GM18498 (cell line): ENCODE data around the gene HIC1.

Source experiments
- ATAC-seq: cut with Tn5 transposase; IDR thresholded peaks from one replicate; pipeline ENCODE4 v1.9.1; 2021; ENCODE audit warnings: mild to moderate bottlenecking, moderate library complexity; ENCODE audit not compliant: unreplicated experiment

HIC1 gene

GRCh38 chr17:2025220-2025621 lies 29.7 kb upstream of the HIC1 start, which contains the start of gene RTN4RL1:
Gene RTN4RL1 (minus strand): TSS chr17:2025334. CDS start chr17:2024865, 469 bp downstream.
- ATAC-seq = no peak

DNA sequence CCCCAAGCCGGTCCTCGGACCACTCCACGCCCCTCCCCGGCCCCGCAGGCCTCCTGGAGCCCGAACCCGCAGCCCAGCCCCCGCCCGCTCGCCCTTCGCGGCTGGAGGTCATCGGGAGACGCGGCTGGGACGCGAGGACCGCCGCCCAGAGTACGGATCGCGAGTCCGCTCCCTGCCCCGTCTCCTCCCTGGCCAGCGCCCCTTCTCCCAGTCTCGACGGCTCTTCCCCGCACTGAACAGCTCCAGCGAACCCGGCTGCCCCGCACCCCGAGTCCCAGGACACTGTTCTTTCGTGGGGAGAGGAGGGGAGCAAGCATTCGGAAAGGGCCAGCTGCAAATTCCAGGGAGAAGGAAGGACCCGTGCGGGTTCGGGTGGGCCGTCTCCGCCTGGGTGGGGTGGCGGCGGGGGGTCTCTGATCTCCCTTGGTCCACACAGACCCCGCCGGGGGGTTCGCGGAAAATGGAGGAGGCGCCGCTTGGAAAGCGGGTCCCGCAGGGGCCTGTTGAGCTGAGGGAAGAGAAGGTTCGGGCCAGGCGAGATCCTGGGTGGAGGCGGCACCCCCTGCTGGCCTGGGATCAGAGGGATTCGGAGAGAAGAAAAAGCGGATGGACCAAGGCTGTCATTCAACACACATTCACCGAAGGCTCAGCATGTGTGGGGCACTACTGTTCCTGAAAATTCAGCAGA lies 29.1 kb upstream of the HIC1 start:
- no peak for ATAC-seq

- ATAC-seq = no peak
Observed at GRCh38 chr17:2027528-2028233, 27.2 kb upstream of the HIC1 start.

GRCh38 chr17:2028234-2028614 lies 26.7 kb upstream of the HIC1 start:
- ATAC-seq = no peak

DNA sequence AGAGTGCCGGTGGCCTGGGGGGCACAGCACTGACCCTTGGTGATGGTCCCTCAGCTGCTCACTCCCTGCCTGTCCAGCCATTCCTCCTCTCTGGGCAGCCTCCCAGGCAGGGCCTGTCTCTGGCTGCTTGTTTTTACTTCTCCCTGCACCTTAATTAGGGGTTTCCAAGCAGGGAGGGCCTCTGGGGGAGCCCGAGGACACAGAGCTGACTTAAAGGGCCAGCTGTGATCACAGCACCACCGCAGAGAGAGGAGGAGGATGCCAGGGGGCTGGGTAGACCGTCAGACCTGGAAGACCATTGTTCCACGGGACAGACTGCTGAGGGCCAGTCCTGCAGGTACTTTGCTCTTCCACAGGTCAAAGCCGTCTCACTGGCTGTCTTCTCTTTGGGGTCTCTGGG lies 26.2 kb upstream of the HIC1 start:
- no peak for ATAC-seq

- peak; percentile 71 for ATAC-seq
Observed at GRCh38 chr17:2029911-2030778, 24.8 kb upstream of the HIC1 start, which contains the start of gene DPH1. Gene DPH1 (plus strand): TSS chr17:2030153. CDS start chr17:2030170, 17 bp downstream.

DNA sequence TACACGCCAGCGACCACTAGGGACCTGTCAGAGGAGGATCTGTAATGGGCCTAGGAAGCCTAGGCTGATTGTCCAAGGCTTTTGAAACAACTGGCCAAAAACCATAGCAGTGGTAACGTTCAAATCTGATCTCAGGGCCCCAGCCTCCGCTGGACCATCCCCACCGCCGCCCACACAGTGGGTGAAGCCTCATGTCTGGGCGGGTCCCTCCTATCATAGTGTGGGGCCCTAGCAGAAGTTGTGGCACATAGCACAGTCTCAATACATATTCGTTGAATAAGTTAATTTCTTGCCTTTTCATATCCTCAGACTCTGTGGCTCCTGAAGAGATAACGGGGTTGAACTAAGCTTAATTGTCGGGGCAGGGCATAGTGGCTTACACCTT lies 24.1 kb upstream of the HIC1 start:
- no peak for ATAC-seq

- no peak for ATAC-seq
Observed at GRCh38 chr17:2033153-2033552, 21.8 kb upstream of the HIC1 start.

GRCh38 chr17:2034157-2034556 lies 20.7 kb upstream of the HIC1 start:
- no peak for ATAC-seq

- ATAC-seq = no peak
Observed at GRCh38 chr17:2034806-2035540, 19.9 kb upstream of the HIC1 start.

- no peak for ATAC-seq
Observed at GRCh38 chr17:2035541-2036488, 19.1 kb upstream of the HIC1 start.

DNA sequence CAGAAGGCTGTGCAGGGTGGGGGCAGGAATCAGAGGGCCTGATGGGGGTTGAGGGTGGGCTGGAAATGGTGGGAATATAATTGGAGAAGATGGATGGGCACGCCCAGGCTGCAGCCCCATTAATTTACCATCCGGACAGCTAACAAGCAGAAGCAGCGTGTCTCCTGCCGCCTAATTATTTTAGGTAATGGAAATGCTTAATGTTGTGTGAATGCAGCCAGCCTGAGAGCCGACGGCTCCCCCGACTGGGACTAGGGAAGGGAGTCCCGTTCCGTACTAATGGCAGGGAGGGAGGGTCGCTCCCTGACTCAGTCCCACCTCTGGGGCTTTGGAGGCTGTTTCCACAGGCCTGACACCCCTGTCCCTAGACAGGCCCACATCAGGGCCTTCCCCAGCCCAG lies 17.7 kb upstream of the HIC1 start:
- no peak for ATAC-seq

DNA sequence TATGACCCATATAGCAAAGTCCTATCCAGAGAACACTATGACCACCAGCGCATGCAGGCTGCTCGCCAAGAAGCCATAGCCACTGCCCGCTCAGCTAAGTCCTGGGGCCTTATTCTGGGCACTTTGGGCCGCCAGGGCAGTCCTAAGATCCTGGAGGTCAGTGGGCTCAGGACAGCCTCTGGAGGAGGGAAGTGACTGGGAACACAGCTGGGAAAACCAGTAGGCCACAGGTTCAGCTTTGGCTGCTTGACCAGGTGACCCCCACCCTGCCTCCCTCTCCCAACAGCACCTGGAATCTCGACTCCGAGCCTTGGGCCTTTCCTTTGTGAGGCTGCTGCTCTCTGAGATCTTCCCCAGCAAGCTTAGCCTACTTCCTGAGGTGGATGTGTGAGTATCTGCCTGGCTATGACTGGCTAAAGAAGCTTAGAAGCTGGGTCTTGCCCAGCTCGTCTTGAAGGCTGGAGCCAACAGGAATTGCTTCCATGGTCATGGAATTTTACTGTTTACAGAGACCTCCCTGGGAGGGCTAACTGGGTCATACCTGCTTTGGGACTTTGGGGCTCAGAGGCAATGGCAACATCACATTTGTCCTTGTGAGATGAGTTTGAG lies 14.6 kb upstream of the HIC1 start:
- ATAC-seq = no peak

GRCh38 chr17:2040942-2041560 lies 13.9 kb upstream of the HIC1 start:
- no peak for ATAC-seq

GRCh38 chr17:2041561-2042389 lies 13.1 kb upstream of the HIC1 start, which contains the start of gene OVCA2:
Gene OVCA2 (plus strand): TSS chr17:2042022. CDS start chr17:2042048, 26 bp downstream.
- peak; percentile 88 for ATAC-seq

DNA sequence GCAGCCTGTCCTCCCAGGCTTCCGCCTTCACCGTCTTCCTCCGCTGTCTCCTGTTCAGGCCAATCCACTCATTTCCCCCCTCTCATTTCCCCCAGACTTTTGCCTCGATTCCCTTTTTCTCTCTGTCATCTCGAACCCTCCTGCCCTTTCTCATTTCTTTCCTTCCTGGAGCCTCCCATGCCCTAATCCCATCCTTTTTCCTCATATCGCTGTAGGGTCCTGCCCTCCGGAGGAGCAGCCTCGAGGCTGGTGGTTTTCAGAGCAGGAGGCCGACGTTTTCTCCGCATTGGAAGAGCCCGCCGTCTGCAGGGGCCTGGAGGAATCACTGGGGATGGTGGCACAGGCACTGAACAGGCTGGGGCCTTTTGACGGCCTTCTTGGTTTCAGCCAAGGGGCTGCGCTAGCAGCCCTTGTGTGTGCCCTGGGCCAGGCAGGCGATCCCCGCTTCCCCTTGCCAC lies 12.5 kb upstream of the HIC1 start:
- ATAC-seq = no peak

DNA sequence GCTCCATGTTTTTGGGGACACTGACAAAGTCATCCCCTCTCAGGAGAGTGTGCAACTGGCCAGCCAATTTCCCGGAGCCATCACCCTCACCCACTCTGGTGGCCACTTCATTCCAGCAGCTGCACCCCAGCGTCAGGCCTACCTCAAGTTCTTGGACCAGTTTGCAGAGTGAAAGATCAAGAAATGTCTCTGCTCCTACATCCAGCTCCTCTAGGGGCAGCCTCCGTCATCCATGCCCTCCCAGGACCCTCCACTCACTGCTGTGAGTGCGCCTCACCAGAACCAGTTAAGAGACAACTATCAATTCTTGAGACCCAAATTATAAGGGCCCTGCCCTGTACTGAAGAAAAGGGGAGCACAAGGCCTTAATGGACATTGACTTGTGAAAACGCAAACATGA lies 12.0 kb upstream of the HIC1 start:
- no peak for ATAC-seq

GRCh38 chr17:2043785-2044184 lies 11.1 kb upstream of the HIC1 start:
- no peak for ATAC-seq
